GM18873 (cell line): ENCODE results near the gene ACAD10.
"Not testable (repeated sequence)": the region's sequence is repeated elsewhere in the genome, so short reads cannot be mapped to it uniquely, and the experiment has no call there.

Experiments
- ATAC-seq: cut with Tn5 transposase; IDR thresholded peaks from one replicate; pipeline ENCODE4 v1.9.1; 2021; ENCODE audit warnings: mild to moderate bottlenecking, moderate library complexity, moderate number of reproducible peaks; ENCODE audit not compliant: unreplicated experiment, low FRiP score

Gene ACAD10

DNA sequence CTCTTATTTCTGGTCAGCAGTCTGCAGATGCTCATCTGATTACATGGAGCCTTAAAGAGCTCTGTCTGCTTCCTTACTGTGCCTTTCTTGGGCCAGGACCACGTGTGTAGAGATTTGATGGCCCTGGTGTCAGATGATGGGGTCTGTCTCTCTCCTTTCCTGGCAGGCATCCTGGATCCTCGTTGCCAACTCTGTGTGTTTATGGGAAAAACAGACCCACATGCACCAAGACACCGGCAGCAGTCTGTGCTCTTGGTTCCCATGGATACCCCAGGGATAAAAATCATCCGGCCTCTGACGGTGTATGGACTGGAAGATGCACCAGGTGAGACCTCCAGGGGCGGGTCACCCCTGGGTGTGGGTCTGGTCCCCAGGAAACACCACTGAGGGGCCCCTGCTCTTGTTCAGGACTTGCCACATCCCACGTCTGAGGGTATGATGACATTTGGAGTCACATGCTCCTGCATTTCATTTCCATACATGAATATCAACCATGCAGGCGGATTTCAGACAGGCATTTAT, 62.4 kb downstream of the ACAD10 start:
- ATAC-seq: no peak

DNA sequence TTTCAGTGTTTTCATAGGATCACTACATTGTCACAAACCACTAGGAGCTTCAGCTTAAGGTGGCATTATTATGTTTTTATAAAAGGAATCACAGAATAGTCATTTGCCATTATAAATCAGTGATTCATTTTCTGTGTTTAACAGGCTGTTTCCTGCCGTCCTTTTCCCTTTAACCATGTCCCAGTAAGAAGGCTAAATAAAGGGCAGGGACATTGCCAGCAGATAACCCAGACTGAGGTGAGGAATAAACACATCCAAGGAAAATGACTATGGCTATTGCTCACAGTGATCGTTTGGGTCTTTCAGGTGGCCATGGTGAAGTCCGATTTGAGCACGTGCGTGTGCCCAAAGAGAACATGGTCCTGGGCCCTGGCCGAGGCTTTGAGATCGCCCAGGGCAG, 63.0 kb downstream of the ACAD10 start:
- ATAC-seq: no peak

DNA sequence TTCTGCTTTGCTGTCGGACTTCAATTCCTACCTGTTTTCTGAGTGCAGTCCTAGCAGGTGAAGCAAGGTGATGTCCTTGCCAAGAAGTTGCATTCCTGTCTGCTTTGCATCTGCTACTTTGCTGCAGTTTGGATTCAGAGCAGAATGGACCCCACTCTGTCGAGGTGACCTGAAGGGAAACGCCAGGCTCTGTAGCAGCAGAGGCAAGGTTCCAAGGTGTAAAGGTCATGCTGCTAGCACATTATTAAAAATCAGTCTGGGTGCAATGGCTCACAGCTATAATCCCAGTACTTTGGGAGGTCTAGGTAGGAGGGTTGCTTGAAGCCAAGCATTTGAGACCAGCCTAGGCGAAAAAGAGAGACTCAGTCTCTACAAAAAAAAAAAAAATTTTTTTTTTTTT, 63.5 kb downstream of the ACAD10 start:
- no peak for ATAC-seq

DNA sequence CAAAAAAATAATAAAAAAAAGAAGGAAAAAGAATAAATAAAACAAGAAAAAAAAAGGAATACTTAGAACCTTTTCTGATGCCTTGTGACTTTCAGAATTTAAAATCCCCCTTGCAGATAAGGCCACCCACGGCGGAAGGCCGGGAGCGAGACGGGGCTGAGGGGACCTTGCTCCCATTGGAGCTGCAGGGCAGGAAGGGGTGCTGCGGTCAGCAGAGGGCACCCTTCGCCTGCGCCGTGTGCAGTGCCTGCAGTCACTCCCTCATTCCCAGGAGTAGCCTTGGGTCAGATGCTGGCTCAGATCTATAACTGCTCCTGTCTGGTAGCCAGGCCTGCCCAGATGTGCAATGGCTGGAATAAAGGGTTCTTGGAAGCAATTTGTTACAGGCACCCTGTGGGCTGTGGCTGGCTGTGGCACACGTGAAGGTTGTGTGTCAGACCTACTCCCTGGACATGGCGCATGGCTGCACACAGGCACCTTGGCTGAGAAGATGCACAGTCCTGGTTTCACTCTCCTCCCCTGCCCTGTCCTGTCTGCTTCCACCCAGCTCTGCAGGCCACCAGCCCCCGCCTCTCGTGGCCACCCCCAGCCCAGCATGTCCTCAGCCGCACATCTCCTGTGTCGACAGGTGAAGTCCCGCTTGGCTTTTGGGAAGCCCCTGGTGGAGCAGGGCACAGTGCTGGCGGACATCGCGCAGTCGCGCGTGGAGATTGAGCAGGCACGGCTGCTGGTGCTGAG, 67.5 kb downstream of the ACAD10 start:
- ATAC-seq: no peak

DNA sequence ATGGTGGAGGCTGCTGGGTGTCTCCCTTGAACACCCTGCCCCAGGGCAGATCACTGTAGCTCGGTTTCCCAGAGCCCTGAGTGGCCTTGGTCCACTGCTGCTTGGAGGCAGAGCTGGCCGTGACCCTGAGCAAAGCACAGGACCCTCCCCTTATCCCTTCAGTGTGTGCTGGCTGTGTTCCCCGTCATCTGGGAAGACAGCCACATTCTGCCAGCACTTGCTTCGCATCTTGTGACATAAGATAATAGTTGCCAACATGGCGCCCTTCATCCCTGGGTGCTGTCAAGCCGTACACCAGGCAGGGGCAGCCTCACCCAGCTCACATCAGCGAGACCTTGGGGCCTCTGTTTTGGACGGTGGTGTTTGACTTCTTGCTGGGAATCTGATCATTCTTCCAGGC, 68.8 kb downstream of the ACAD10 start:
- no peak for ATAC-seq

DNA sequence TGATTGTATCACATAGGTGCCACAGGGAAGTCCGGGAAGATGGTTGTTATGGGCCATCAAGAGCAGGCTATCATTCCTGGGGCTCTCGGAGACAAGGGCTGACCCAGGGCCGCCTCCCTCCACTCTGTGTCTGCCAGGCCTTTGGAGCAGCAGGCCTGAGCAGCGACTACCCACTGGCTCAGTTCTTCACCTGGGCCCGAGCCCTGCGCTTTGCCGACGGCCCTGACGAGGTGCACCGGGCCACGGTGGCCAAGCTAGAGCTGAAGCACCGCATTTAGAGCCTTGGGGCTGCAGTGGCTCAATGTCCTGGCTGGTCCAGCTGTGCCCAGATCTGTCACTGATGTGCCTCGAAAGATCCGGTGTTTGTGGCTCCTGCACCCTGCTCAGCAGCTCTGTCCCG, 70.3 kb downstream of the ACAD10 start:
- no peak for ATAC-seq

DNA sequence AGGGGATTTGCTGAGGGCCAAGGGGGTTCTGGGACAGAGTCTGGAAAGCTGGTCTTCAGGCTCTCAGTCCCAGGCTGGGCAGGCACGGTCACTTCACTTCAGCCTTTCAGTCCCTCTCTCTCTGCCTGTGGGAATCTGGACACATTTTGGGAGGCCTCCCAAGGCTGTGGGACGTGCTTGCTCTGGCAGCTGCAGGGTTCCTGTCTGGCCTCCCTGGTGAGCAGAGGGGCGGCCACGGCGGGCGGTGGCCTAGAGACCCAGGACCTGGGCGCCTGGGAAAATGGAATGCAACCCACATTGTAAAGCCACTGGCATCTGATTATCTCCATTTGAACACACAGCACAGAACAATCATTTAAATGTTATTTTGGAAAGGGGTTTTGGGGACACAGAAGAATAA, 70.8 kb downstream of the ACAD10 start:
- ATAC-seq: no peak

DNA sequence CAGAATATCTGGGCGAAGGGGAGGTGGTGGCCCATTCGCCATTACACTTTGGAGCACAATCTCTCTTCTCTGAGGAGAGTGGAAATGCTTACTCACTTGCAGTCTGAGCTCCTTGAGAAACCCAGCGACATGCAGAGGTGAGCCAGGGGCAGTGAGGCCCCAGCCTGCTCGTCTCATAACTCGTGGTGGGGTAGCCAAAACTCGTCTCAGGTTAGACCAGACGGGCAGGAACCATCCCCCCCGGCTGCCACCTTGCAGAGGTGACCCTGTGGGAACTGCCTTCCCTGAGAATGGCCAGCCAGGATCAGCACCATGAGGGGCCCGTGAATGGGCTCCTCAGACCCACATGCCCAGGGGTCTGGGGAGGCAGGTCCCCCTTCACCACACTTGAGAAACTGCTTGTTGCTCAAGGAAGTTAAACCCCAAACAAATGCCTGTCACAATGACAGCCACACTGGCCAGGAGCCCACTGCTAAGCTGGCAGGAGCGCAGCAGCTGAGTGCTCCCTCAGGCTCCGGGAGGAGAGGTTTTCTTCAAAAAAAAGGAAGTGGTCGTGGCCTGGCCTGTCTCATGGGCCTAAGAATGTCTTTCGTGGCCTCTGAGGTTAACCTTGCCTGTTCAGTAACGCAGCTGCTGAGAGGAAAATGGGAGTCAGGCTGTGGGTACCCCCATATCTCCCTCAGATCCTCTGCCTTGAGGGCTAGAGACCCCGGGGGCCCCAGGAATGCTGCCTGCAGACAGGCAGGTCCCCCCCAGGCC, 71.7 kb downstream of the ACAD10 start:
- no peak for ATAC-seq

DNA sequence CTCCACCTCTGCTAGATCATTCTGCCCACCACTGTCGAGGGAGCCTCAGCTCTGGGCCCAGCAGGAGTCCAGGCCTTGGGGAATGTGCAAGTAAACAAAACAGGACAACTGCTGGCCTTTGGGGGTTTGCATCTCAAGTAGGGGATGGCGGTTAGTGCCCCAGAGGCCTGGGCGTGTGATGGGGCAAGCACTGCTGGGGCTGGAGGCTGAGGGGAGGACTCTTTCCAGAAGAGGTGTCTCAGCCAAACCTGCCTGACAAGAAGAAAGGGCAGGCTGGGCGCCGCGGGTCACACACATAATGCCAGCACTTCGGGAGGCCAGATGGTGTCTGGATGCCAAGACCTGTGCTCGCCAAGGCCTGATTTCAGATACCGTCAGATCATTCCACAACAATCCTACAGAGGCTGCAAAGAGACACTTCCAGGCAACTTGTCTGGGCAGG, 72.3 kb downstream of the ACAD10 start:
- no peak for ATAC-seq

DNA sequence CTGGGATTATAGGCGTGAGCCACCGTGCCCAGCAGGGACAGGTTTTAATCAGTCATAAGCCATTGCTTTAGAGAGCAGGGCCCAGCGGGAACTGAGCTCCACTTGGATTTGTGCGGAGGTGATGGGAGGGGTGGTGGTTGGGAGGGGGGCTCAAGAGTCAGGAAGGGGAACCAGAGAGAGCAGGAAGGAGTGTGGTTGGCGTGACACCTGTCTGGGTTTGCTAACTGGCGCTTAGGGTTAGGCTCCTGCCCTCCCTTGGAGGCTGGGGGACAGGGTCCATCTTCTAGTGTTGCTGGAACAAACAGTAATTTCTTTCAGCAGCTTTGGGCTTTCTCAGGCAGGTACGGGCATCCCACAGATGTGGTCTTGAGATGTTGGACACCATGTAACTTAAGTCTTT, 73.4 kb downstream of the ACAD10 start:
- ATAC-seq: no peak

DNA sequence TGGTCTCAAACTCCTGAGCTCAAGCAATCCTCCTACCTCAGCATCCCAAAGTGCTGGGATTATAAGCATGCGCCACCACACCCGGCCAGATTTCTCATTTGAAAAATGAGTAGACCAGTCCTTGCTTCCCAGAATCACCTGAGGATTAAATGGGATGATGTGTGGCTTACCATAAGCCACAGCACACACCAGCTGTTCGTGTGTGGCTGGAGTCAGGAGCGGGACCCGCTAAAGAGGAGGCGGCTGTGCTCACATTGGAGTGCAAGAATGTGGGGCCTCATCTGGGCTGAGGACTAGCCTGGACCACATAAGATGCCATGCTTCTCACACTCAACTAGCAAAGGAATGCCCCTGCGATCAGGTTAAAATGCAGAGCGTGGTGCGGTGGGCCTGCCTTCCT, 74.1 kb downstream of the ACAD10 start:
- ATAC-seq: no peak

DNA sequence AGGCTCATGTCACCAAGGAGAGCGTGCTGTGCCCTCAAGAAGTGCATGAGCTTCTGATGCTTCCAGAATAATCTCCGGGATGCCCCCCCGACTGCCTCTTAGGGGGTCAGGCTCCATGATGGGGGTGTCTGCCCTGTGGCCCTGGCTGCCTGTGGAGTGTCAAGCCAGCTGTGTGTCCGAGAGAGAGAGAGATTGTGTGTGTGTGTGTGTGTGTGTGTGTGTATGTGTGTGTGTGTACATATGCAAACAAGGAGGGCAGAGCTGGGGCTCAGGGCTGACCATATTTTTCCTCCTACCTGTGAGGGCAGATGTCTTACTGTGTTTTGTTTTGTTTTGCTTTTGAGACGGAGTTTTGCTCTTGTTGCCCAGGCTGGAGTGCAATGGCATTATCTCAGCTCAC, 75.2 kb downstream of the ACAD10 start:
- no peak for ATAC-seq

DNA sequence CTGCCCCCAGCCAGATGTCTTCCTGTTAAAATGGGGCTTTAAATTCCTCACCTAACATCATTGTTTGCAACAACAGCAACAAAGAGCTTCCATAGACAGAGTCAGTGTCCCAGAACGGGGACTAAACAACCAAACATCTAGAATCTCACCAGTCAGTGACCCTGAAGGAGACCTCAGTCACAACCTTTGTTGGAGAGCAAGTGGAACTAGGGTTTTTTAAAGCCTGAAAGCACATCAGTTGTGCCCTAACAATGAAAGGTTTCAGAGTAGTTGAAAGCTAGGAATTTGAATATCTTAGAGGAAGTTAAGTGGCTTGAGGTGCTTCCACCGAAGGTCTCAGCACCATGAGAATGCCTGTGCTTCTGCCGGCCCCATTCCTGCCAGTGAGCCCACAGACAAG, 75.9 kb downstream of the ACAD10 start:
- no peak for ATAC-seq

DNA sequence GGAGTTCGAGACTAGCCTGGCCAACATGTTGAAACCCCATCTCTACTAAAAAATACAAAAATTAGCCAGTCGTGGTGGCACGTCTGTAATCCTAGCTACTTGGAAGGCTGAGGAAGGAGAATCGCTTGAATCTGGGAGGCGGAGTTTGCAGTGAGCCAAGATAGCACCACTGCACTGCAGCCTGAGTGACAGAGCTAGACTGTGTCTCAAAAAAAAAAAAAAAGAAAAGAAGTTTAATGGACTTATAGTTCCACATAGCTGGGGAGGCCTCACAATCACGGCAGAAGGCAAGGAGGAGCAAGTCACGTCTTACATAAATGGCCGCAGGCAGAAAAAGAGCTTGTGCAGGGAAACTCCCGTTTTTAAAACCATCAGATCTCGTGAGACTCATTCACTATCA, 77.7 kb downstream of the ACAD10 start:
- not testable (repeated sequence) for ATAC-seq

DNA sequence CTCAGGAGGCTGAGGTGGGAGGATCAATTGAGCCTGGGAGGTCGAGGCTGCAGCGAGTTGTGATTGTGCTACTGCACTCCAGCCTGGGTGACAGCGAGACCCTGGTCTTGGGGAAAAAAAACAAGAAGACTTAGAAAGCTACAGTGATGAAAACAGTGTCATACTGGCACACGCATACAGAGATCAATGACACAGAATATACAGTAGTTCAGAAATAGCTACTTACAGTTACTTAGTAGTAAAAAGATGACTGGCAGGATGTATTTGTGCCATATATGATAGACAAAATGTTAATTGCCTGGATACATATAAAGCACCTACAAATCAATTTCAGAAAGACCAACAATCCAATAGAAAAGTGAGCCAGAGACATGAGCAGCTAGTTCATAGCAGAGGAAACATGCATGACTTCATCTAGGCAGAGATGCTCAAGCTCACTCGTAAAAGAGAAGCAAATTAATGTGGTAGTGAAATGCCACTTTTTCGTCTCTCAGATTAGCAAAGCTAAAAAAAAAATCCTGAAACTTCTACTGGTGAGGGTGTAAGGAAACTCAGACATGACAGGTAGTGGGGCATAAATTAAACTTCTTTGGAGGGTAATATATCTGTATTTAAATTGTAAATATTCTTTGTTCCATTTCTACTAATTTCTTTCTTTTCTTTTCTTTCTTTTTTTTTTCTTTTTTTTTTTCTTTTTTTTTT, 78.4 kb downstream of the ACAD10 start:
- peak; percentile 43 for ATAC-seq

DNA sequence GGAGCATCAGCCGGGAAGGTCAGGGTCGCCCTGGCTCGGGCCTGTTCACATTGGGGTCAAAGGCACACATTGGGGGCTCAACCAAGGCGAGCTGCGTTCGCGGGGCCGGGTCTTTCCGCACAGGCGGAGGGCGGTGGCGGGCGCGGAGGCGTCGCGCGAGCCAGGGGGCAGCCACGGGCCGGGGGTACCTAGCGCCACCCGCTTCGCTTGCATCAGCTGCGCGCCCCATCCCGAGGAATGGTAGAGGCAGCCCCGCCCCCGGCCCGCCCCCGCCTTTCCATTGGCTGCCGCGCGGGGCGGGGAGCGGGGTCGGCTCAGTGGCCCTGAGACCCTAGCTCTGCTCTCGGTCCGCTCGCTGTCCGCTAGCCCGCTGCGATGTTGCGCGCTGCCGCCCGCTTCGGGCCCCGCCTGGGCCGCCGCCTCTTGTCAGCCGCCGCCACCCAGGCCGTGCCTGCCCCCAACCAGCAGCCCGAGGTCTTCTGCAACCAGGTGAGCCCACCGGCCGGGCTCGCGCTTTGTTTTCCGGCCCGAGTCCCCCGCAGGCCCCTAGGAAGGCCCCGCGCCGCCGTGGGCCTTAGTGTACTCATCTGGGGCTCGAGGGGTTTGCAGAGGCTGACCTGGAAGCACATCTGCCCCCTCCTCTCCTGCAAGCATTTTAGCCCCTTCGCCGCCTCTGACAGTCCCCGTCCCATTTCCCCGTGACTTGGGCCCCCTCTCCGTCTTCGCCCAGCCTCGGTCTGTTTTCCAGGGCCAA, 80.9 kb downstream of the ACAD10 start, which contains the start of gene ALDH2:
Gene ALDH2, plus strand, starts transcription at position 326 of the 754 bp plus-strand sequence. Its CDS starts 50 bp downstream, at position 376.
- no peak for ATAC-seq

DNA sequence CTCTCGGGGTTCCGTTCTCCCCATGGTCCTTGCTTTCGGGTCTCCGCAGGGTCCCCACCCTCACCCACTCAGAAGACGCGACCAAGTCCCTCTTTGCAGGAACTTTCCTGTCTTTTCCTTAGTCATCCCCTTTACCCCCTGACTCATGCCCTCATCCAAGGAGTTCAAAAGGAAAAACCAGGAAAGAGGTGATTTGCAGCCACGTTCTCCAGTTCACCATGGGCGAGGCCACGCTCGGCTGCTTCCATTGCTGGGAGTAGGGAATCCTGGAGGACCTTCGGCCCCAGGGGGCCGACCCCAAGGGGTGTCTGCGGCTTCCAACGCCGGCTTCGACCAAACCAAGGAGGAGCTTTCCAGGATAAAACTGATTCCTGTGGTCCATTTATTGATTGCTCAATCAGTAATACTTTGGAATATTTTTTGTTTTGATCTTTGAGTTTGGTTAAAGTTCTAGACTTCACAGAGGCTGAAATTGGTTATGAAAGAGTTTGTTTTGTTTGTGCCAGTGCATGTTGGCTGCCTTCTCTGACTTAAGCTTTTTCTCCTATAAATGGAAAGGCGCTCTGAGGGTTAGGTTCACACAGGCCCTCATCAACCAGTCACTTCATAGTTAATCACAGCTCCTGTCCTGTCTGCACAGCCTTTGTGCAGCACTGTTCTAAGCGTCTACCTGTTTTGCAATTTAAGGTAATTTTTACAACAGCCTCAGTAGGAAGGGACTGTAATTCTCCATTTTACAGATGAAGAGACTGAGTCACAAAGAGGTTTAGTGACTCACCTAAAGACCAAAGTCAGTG, 81.7 kb downstream of the ACAD10 start:
- ATAC-seq: no peak

DNA sequence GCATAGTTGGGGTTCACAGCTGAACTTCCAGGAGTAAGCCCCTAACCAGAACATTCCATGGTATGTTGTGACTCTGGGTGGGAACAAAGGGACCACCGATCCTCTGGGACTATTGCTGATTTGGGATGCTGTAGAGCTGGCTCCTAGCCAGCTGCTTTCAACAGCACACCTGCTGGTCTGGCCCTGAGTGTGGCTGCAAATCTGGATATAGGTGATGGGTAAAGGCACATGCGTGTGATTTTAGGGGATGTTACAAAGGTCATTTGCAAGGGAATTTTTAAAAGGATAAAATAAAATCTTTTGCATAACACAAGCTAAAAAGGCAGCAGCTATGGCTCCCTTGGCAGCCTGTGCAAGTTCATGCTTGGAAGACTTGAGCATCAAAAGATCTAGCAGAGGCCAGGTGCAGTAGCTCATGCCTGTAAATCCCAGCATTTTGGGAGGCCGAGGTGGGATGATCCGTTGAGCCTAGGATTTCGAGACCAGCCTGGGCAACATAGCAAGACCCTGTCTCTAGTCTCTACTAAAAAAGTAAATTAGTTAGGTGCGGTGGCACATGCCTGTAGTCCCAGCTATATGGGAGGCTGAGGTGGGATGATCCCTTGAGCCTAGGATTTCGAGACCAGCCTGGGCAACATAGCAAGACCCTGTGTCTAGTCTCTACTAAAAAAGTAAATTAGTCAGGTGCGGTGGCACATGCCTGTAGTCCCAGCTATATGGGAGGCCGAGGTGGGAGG, 82.5 kb downstream of the ACAD10 start:
- ATAC-seq: no peak

DNA sequence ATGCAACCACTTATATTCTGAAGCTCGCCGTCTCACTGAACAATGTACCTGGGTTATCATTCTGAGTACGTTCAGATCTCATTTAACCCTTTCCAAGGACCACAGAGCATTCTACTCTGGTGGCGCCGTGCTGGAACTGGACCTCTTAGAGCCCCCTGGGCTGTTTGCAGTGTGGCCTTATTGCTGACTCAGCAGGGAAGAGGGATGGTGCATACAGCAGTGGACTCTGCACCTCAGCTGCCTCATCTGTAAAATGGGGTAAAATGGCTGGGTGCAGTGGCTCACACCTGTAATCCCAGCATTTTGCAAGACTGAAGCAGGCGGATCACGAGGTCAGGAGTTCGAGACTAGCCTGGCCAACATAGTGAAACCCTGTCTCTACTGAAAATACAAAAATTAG, 83.7 kb downstream of the ACAD10 start:
- no peak for ATAC-seq
